H9 (cell line): ENCODE results near the gene RNGTT. TPM values are rescaled to one million over a fixed set of nuclear protein-coding genes. Genes with fewer than 3 reads are reported as not detected.

Experiments
- DNase-seq: peaks from one replicate; pipeline ENCODE4 v3.0.0-alpha.2; 2017
- H2AFZ ChIP-seq: one replicate; pipeline ENCODE4 v1.6.1; 2013; ENCODE audit warnings: mild to moderate bottlenecking, low read length, control low read depth, moderate library complexity
- H2AK5ac ChIP-seq: 2 replicates; pipeline ENCODE4 v1.6.1; 2013; ENCODE audit warnings: low read length, control low read depth, mixed read lengths; ENCODE audit not compliant: insufficient read length
- H2BK120ac ChIP-seq: one replicate; pipeline ENCODE4 v1.6.1; 2013; ENCODE audit warnings: low read depth, mild to moderate bottlenecking, low read length, control low read depth, inconsistent platforms; ENCODE audit not compliant: poor library complexity, severe bottlenecking
- H2BK12ac ChIP-seq: 2 replicates; pipeline ENCODE4 v1.6.1; 2013; ENCODE audit warnings: low read length, control low read depth, mixed read lengths, low read depth; ENCODE audit not compliant: insufficient read length
- H2BK15ac ChIP-seq: 2 replicates; pipeline ENCODE4 v1.6.1; 2013; ENCODE audit warnings: low read depth, low read length, control low read depth
- H2BK20ac ChIP-seq: one replicate; pipeline ENCODE4 v1.6.1; 2013; ENCODE audit warnings: low read depth, mild to moderate bottlenecking, low read length, control low read depth, inconsistent platforms; ENCODE audit not compliant: poor library complexity, severe bottlenecking
- H2BK5ac ChIP-seq: 2 replicates; pipeline ENCODE4 v1.6.1; 2013; ENCODE audit warnings: low read length, control low read depth, mixed read lengths; ENCODE audit not compliant: insufficient read length
- H3K14ac ChIP-seq: 2 replicates; pipeline ENCODE4 v1.6.1; 2013; ENCODE audit warnings: low read length, control low read depth; ENCODE audit not compliant: insufficient read depth
- H3K18ac ChIP-seq: 2 replicates; pipeline ENCODE4 v1.6.1; 2013; ENCODE audit warnings: low read depth, mild to moderate bottlenecking, mixed read lengths, low read length, control low read depth; ENCODE audit not compliant: insufficient read length
- H3K23ac ChIP-seq: 2 replicates; pipeline ENCODE4 v1.6.1; 2013; ENCODE audit warnings: low read length, control low read depth, mixed read lengths, low read depth; ENCODE audit not compliant: insufficient read length
- H3K23me2 ChIP-seq: 2 replicates; pipeline ENCODE4 v1.6.1; 2013; ENCODE audit warnings: low read depth, mild to moderate bottlenecking, mixed read lengths, low read length, control low read depth; ENCODE audit not compliant: insufficient read length, poor library complexity, severe bottlenecking
- H3K27ac ChIP-seq: 2 replicates; pipeline ENCODE4 v1.5.1; 2013; ENCODE audit warnings: low read length, control low read depth, mixed read lengths, low read depth; ENCODE audit not compliant: insufficient read length
- H3K27me3 ChIP-seq: 2 replicates; pipeline ENCODE4 v1.6.1; 2013; ENCODE audit warnings: low read length, control low read depth, inconsistent platforms; ENCODE audit not compliant: insufficient read depth
- H3K4ac ChIP-seq: 2 replicates; pipeline ENCODE4 v1.6.1; 2013; ENCODE audit warnings: low read depth, mild to moderate bottlenecking, control low read depth, inconsistent platforms, low read length, moderate library complexity
- H3K4me1 ChIP-seq: 2 replicates; pipeline ENCODE4 v1.6.1; 2013; ENCODE audit warnings: low read length, control low read depth, inconsistent platforms; ENCODE audit not compliant: insufficient read depth
- H3K4me2 ChIP-seq: 2 replicates; pipeline ENCODE4 v1.6.1; 2013; ENCODE audit warnings: low read length, control low read depth, mixed read lengths; ENCODE audit not compliant: insufficient read length, insufficient read depth
- H3K56ac ChIP-seq: 2 replicates; pipeline ENCODE4 v1.6.1; 2013; ENCODE audit warnings: low read depth, mild to moderate bottlenecking, mixed read lengths, low read length, control low read depth; ENCODE audit not compliant: insufficient read length
- H3K79me1 ChIP-seq: 2 replicates; pipeline ENCODE4 v1.6.1; 2013; ENCODE audit warnings: low read depth, mild to moderate bottlenecking, moderate library complexity, low read length, control low read depth, inconsistent platforms; ENCODE audit not compliant: insufficient read depth, poor library complexity, severe bottlenecking
- H3K79me2 ChIP-seq: 2 replicates; pipeline ENCODE4 v1.6.1; 2013; ENCODE audit warnings: low read length, control low read depth, inconsistent platforms; ENCODE audit not compliant: insufficient read depth
- H3K9ac ChIP-seq: 2 replicates; pipeline ENCODE4 v1.6.1; 2013; ENCODE audit warnings: low read length, control low read depth, mixed read lengths; ENCODE audit not compliant: insufficient read length; ENCODE audit errors: extremely low read depth
- H3K9me3 ChIP-seq: one replicate; pipeline ENCODE4 v1.6.1; 2013; ENCODE audit warnings: low read depth, low read length, inconsistent platforms; ENCODE audit not compliant: control insufficient read depth
- H3T11ph ChIP-seq: one replicate; pipeline ENCODE4 v1.6.1; 2013; ENCODE audit warnings: mild to moderate bottlenecking, low read length, control low read depth, inconsistent platforms
- H4K20me1 ChIP-seq: one replicate; pipeline ENCODE4 v1.6.1; 2013; ENCODE audit not compliant: control insufficient read depth, insufficient read length, insufficient read depth
- H4K5ac ChIP-seq: 2 replicates; pipeline ENCODE4 v1.6.1; 2013; ENCODE audit warnings: low read depth, mild to moderate bottlenecking, mixed read lengths, low read length, control low read depth; ENCODE audit not compliant: insufficient read length
- H4K8ac ChIP-seq: replicated peaks from 2 replicates; pipeline ENCODE4 v1.6.1; 2013; ENCODE audit warnings: low read length, control low read depth, mixed read lengths, low read depth; ENCODE audit not compliant: insufficient read length
- H4K91ac ChIP-seq: 2 replicates; pipeline ENCODE4 v1.6.1; 2013; ENCODE audit warnings: low read depth, mild to moderate bottlenecking, moderate library complexity, mixed read lengths, low read length, control low read depth; ENCODE audit not compliant: insufficient read length
- H3K27ac Mint-ChIP-seq, 3 experiments: 2 replicates in 2 of 3; 3 replicates in 1 of 3; pipeline ENCODE4 v1.8.0; 2020 to 2021; ENCODE audit warnings: mixed read lengths in 3 of 3, mild to moderate bottlenecking in 1 of 3, moderate library complexity in 1 of 3
- H3K27me3 Mint-ChIP-seq: 2 replicates; pipeline ENCODE4 v1.8.0; 2021; ENCODE audit warnings: low read depth, mild to moderate bottlenecking, moderate library complexity, mixed read lengths
- H3K36me3 Mint-ChIP-seq, 3 experiments: 2 replicates in 2 of 3; 3 replicates in 1 of 3; pipeline ENCODE4 v1.8.0; 2020 to 2021; ENCODE audit warnings: low read depth in 3 of 3, mixed read lengths in 3 of 3; ENCODE audit not compliant: insufficient read depth in 1 of 3
- H3K4me1 Mint-ChIP-seq, 2 experiments: 2 replicates each; pipeline ENCODE4 v1.8.0; 2020; ENCODE audit warnings: mixed read lengths in 2 of 2
- H3K4me3 Mint-ChIP-seq, 2 experiments: 2 replicates in 1 of 2; 3 replicates in 1 of 2; pipeline ENCODE4 v1.8.0; 2020 to 2021; ENCODE audit warnings: mild to moderate bottlenecking in 2 of 2, mixed read lengths in 2 of 2, moderate library complexity in 1 of 2
- H3K9me3 Mint-ChIP-seq, 2 experiments: 2 replicates in 1 of 2; 3 replicates in 1 of 2; pipeline ENCODE4 v1.8.0; 2020; ENCODE audit warnings: mild to moderate bottlenecking in 2 of 2, mixed read lengths in 2 of 2, moderate library complexity in 1 of 2
- WGBS: extraction: QIAGEN DNeasy Blood & Tissue Kit; methylation state at CpG from one replicate; pipeline ENCODE4 v1.1.7; 2013; ENCODE audit warnings: missing lambda C conversion rate, low lambda C conversion rate, mixed read lengths; ENCODE audit not compliant: insufficient read length; ENCODE audit errors: extremely low coverage; 5-methylcytosine and 5-hydroxymethylcytosine counted together
- total RNA-seq: library from RNA; stranded (reverse); gene quantifications from 2 replicates; pipeline ENCODE4 v1.2.1, GENCODE V29; 2021
- TF ChIP-seq, protein P1 (sequence below): fragments of 200-600 bp; sonication (generic); conservative IDR thresholded peaks from 3 replicates; pipeline ENCODE4 v1.8.0; 2021; ENCODE audit warnings: antibody characterized with exemption, mild to moderate bottlenecking

The RNGTT gene
- total RNA-seq, 1 experiment from 2014 or later = 20.5 TPM

DNA sequence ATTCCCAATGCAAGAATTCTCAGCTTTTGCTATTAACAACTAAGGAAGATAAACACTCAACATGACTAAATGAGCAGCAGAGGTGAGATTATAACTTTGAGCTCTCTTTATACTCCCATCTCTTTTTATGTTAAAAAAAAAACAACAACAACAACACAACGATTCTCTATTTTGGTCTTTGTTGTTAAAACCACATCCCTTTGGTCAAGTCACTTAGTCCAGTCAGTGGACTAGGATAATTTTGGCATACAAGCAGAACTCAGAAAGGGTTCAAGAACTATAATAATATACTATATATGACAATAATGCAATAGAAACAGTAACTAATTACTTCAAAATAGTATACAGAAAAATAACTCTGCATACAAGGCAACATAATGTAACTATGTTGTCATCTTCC is 312.4 kb downstream of the RNGTT start:
- H3K27me3 Mint-ChIP-seq = no peaks in the 10 kb centered on the region
- Histone ChIP-seq H3K4me2 (no peak overlapping the region), H2BK20ac (no peak overlapping the region), H3K23ac (no peak overlapping the region), H4K5ac (no peak overlapping the region), H3K4me1 (no peaks in the 10 kb centered on the region), H3K79me2 (no peaks in the 10 kb centered on the region), H3K56ac (no peak overlapping the region), H2AFZ (no peak overlapping the region), H3K18ac (no peak overlapping the region), H2BK120ac (no peak overlapping the region), H3K27me3 (no peaks in the 10 kb centered on the region), H3K9me3 (no peaks in the 10 kb centered on the region), H3K23me2 (no peaks in the 10 kb centered on the region), H4K8ac (no peak overlapping the region), H2BK12ac (no peak overlapping the region), H4K91ac (no peak overlapping the region), H2BK5ac (no peak overlapping the region), H3K79me1 (no peaks in the 10 kb centered on the region), H2BK15ac (no peak overlapping the region), H3K4ac (no peak overlapping the region), H3K9ac (no peak overlapping the region), H3K27ac (no peak overlapping the region), H4K20me1 (no peaks in the 10 kb centered on the region), H3K14ac (no peak overlapping the region), H2AK5ac (no peak overlapping the region), H3T11ph (no peak overlapping the region)
- no peak overlapping the region for H3K27ac Mint-ChIP-seq
- TF ChIP-seq, protein P1, sequence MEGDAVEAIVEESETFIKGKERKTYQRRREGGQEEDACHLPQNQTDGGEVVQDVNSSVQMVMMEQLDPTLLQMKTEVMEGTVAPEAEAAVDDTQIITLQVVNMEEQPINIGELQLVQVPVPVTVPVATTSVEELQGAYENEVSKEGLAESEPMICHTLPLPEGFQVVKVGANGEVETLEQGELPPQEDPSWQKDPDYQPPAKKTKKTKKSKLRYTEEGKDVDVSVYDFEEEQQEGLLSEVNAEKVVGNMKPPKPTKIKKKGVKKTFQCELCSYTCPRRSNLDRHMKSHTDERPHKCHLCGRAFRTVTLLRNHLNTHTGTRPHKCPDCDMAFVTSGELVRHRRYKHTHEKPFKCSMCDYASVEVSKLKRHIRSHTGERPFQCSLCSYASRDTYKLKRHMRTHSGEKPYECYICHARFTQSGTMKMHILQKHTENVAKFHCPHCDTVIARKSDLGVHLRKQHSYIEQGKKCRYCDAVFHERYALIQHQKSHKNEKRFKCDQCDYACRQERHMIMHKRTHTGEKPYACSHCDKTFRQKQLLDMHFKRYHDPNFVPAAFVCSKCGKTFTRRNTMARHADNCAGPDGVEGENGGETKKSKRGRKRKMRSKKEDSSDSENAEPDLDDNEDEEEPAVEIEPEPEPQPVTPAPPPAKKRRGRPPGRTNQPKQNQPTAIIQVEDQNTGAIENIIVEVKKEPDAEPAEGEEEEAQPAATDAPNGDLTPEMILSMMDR = no peak
- H3K36me3 Mint-ChIP-seq = no peaks in the 10 kb centered on the region
- DNase-seq = no peak
- no peaks in the 10 kb centered on the region; a peak in 1 of 5 replicates for H3K9me3 Mint-ChIP-seq
- H3K4me1 Mint-ChIP-seq = no peaks in the 10 kb centered on the region
- WGBS = 100% methylated on average over 1 of the region's 1 CpG
- H3K4me3 Mint-ChIP-seq = no peak overlapping the region
